Measurements from ENCODE around the gene LIFR.

- no peak for TF ChIP-seq CTCF (conservative IDR thresholded peaks at IDR 0.05; ENCODE audit: low read length)
- no peak for TF ChIP-seq EZH2phosphoT487 (IDR thresholded peaks at IDR 0.05; ENCODE audit: borderline replicate concordance)
Measured at GRCh38 chr5:38532165-38532669, 24.2 kb downstream of the LIFR start.

All from Loucy (cell line).